MCF 10A (cell line): Measurements from ENCODE around the gene ADGRG4. TPM values are rescaled to one million over a fixed set of nuclear protein-coding genes. Genes with fewer than 3 reads are reported as not detected.

Experiments
- BruUV-seq: library from RNA; stranded (reverse); fragments of 400-500 nt; replicated peaks from 2 replicates; lab custom pipeline; 2021; lab: Mats Ljungman, UMichigan
- CTCF ChIA-PET: fragments of 300-600 bp; sonication (Branson Sonifier 250); formaldehyde crosslinking; extraction: SDS; loops from one replicate; lab custom pipeline; 2021; ENCODE audit warnings: antibody characterized with exemption, inconsistent platforms; lab: Yijun Ruan, JAX
- POLR2A ChIA-PET: fragments of 300-600, 350-650 bp; sonication (Branson Sonifier 250); formaldehyde crosslinking; extraction: SDS; loops from one replicate; lab custom pipeline; 2020; ENCODE audit warnings: antibody characterized with exemption, inconsistent platforms; lab: Yijun Ruan, JAX
- DNase-seq: peaks from one replicate; pipeline ENCODE4 v3.0.0-alpha.2; 2018; ENCODE audit not compliant: unreplicated experiment
- H3K27ac Mint-ChIP-seq: one replicate; pipeline ENCODE4 v1.8.0; 2022; ENCODE audit warnings: mild to moderate bottlenecking, low read depth, mixed read lengths; ENCODE audit not compliant: unreplicated experiment
- H3K27me3 Mint-ChIP-seq: one replicate; pipeline ENCODE4 v1.8.0; 2022; ENCODE audit warnings: mixed read lengths; ENCODE audit not compliant: insufficient read depth, unreplicated experiment
- H3K36me3 Mint-ChIP-seq: one replicate; pipeline ENCODE4 v1.8.0; 2022; ENCODE audit warnings: mild to moderate bottlenecking, moderate library complexity, mixed read lengths; ENCODE audit not compliant: insufficient read depth, unreplicated experiment
- H3K4me1 Mint-ChIP-seq: one replicate; pipeline ENCODE4 v1.8.0; 2022; ENCODE audit warnings: mixed read lengths; ENCODE audit not compliant: insufficient read depth, unreplicated experiment
- H3K4me3 Mint-ChIP-seq: one replicate; pipeline ENCODE4 v1.8.0; 2022; ENCODE audit warnings: mild to moderate bottlenecking, moderate library complexity, mixed read lengths; ENCODE audit not compliant: unreplicated experiment
- H3K9me3 Mint-ChIP-seq: one replicate; pipeline ENCODE4 v1.8.0; 2022; ENCODE audit warnings: mixed read lengths; ENCODE audit not compliant: unreplicated experiment
- CTCF ChIP-seq: fragments of 200-600 bp; IDR thresholded peaks from one replicate; pipeline ENCODE4 v1.8.0; 2022; ENCODE audit warnings: antibody characterized with exemption, mild to moderate bottlenecking; ENCODE audit not compliant: unreplicated experiment
- intact Hi-C: fragments of 100-400 bp; cut with micrococcal nuclease; formaldehyde crosslinking; loops from 2 replicates; pipeline ENCODE4 v1.14.1; 2022
- total RNA-seq: library from RNA; stranded (reverse); gene quantifications from 2 replicates; pipeline ENCODE4 v1.2.3, GENCODE V29; 2022

The ADGRG4 gene
- total RNA-seq, 1 experiment from 2014 or later = not detected

- intact Hi-C loops = no loop called here
- H3K4me1 Mint-ChIP-seq = no peaks in the 10 kb centered on the region
- ChIA-PET CTCF (interaction anchor here (0.5 to 0.7 kb wide), 2 partner anchors 123 to 199 kb away, joined by 3 to 4 read pairs; no protein-coding TSS in a partner anchor), POLR2A (no interaction called here)
- TF ChIP-seq CTCF = no peak
- DNase-seq = no peak
- no peaks in the 10 kb centered on the region for H3K36me3 Mint-ChIP-seq
- BruUV-seq = no TSS peak
- H3K27ac Mint-ChIP-seq = no peak overlapping the region
- no peaks in the 10 kb centered on the region for H3K9me3 Mint-ChIP-seq
- peaks cover 32% of the 10 kb centered on the region for H3K27me3 Mint-ChIP-seq
- no peak overlapping the region for H3K4me3 Mint-ChIP-seq
These were observed 79.4 kb downstream of the ADGRG4 start for GRCh38 chrX:136380010-136380769.

GRCh38 chrX:136386173-136386572, 85.4 kb downstream of the ADGRG4 start:
- intact Hi-C loops = no loop called here
- H3K9me3 Mint-ChIP-seq = no peaks in the 10 kb centered on the region
- no TSS peak for BruUV-seq
- TF ChIP-seq CTCF = no peak
- peaks cover 64% of the 10 kb centered on the region for H3K27me3 Mint-ChIP-seq
- H3K4me1 Mint-ChIP-seq = no peaks in the 10 kb centered on the region
- no peak overlapping the region for H3K4me3 Mint-ChIP-seq
- H3K36me3 Mint-ChIP-seq = no peaks in the 10 kb centered on the region
- ChIA-PET POLR2A (no interaction called here), CTCF (no interaction called here)
- no peak for DNase-seq
- no peak overlapping the region for H3K27ac Mint-ChIP-seq

GRCh38 chrX:136386826-136387225, 86.1 kb downstream of the ADGRG4 start:
- no peak overlapping the region for H3K4me3 Mint-ChIP-seq
- no peaks in the 10 kb centered on the region for H3K4me1 Mint-ChIP-seq
- CTCF ChIA-PET = no interaction called here

More at GRCh38 chrX:136386826-136387225, 86.1 kb downstream of the ADGRG4 start:
- H3K9me3 Mint-ChIP-seq = no peaks in the 10 kb centered on the region
- intact Hi-C loops = no loop called here
- no peak for TF ChIP-seq CTCF
- no peak for DNase-seq
- H3K27ac Mint-ChIP-seq = no peak overlapping the region
- H3K36me3 Mint-ChIP-seq = no peaks in the 10 kb centered on the region
- POLR2A ChIA-PET = no interaction called here
- BruUV-seq = no TSS peak
- peaks cover 71% of the 10 kb centered on the region for H3K27me3 Mint-ChIP-seq
